GM13977 (cell line): Measurements from ENCODE around the gene CCL19.

ENCODE experiments used
- DNase-seq: peaks from one replicate; pipeline ENCODE4 v3.0.0; 2012; ENCODE audit warnings: low spot score
- CTCF ChIP-seq: IDR thresholded peaks from 2 replicates; pipeline ENCODE4 v1.5.1; 2012; ENCODE audit warnings: mild to moderate bottlenecking, control low read depth; ENCODE audit not compliant: insufficient read depth; ENCODE audit errors: extremely low read depth, missing control alignments
- in situ Hi-C: fragments of 300-500 bp; cut with MboI; formaldehyde crosslinking; loops from one replicate; pipeline ENCODE4 v1.12.0; 2022; ENCODE audit warnings: low sequenced_read_pairs, low pct_unique_long_range_greater_than_20kb, mixed read lengths, inconsistent platforms; ENCODE audit not compliant: unreplicated experiment

The CCL19 gene

GRCh38 chr9:34665067-34665380, 26.1 kb downstream of the CCL19 start:
- no peak for TF ChIP-seq CTCF
- DNase-seq: no peak
- in situ Hi-C loops: no loop called here

- peak; percentile 78 for TF ChIP-seq CTCF
- peak; percentile 73 for DNase-seq
- in situ Hi-C loops: no loop called here
These were observed 26.6 kb downstream of the CCL19 start for GRCh38 chr9:34664281-34665066.

GRCh38 chr9:34663303-34663605, 27.8 kb downstream of the CCL19 start:
- no peak for TF ChIP-seq CTCF
- no peak for DNase-seq
- in situ Hi-C loops: no loop called here

GRCh38 chr9:34662526-34663302, 28.4 kb downstream of the CCL19 start, which contains the start of gene CCL27:
Gene CCL27 (minus strand): TSS chr9:34662657. CDS start chr9:34662633, 24 bp downstream.
- in situ Hi-C loops: no loop called here
- DNase-seq: no peak
- no peak for TF ChIP-seq CTCF

GRCh38 chr9:34659592-34660253, 31.4 kb downstream of the CCL19 start:
- TF ChIP-seq CTCF: no peak
- in situ Hi-C loops: no loop called here
- DNase-seq: no peak

GRCh38 chr9:34658461-34658860, 32.6 kb downstream of the CCL19 start:
- no peak for TF ChIP-seq CTCF

More at GRCh38 chr9:34658461-34658860, 32.6 kb downstream of the CCL19 start:
- DNase-seq: no peak
- in situ Hi-C loops: no loop called here
